Upper lobe of left lung (tissue), 6 donors: ENCODE results near the gene GUK1. TPM values are rescaled to one million over a fixed set of nuclear protein-coding genes. Genes with fewer than 3 reads are reported as not detected.
A peak's percentile ranks its signal among the peaks of the same experiment; 100 is the strongest.

Source experiments
- ATAC-seq, 2 donors: fragments of 200-7000 bp; cut with Tn5 transposase; one replicate each; pipeline ENCODE4 v1.9.1; 2022; ENCODE audit warnings: mild to moderate bottlenecking in 2 of 2, moderate library complexity in 2 of 2; ENCODE audit not compliant: low FRiP score in 2 of 2
- DNase-seq, 2 donors: peaks; one replicate each; pipeline ENCODE4 v3.0.0-alpha.2; 2019 to 2020
- H3K27ac ChIP-seq, 4 donors: fragments of 200-600 bp; sonication (generic); one replicate each; pipeline ENCODE4 v1.5.1; 2016 to 2019
- H3K27me3 ChIP-seq, 4 donors: fragments of 200-600 bp; sonication (generic); one replicate each; pipeline ENCODE4 v1.5.1; 2017 to 2019
- H3K36me3 ChIP-seq, 4 donors: fragments of 200-600 bp; sonication (generic); one replicate each; pipeline ENCODE4 v1.5.1; 2016 to 2019
- H3K4me1 ChIP-seq, 4 donors: fragments of 200-600 bp; sonication (generic); one replicate each; pipeline ENCODE4 v1.5.1; 2018 to 2019
- H3K4me3 ChIP-seq, 4 donors: fragments of 200-600 bp; sonication (generic); one replicate each; pipeline ENCODE4 v1.5.1; 2017 to 2019; ENCODE audit warnings: mild to moderate bottlenecking in 2 of 4, moderate library complexity in 1 of 4
- H3K9me3 ChIP-seq, 4 donors: fragments of 200-600 bp; sonication (generic); one replicate each; pipeline ENCODE4 v1.5.1; 2018 to 2019
- CTCF ChIP-seq, 6 experiments: fragments of 450-650 bp in 4 of 6; fragments of 200-600 bp in 2 of 6; sonication (generic) in 2 of 6; IDR thresholded peaks; one replicate each; pipeline ENCODE4 v1.5.1; 2016 to 2019; ENCODE audit warnings: antibody characterized with exemption in 6 of 6
- EP300 ChIP-seq, 4 donors: sonication (generic); formaldehyde crosslinking; IDR thresholded peaks; one replicate each; pipeline ENCODE4 v1.5.1; 2017; ENCODE audit warnings: antibody characterized with exemption in 4 of 4, control low read depth in 2 of 4
- POLR2A ChIP-seq, 4 donors: fragments of 450-650 bp; IDR thresholded peaks; one replicate each; pipeline ENCODE4 v1.5.1; 2016 to 2017; ENCODE audit warnings: antibody characterized with exemption in 4 of 4, mild to moderate bottlenecking in 2 of 4
- POLR2AphosphoS5 ChIP-seq, 2 donors: sonication (generic); formaldehyde crosslinking; IDR thresholded peaks; one replicate each; pipeline ENCODE4 v1.5.1; 2017; ENCODE audit warnings: antibody characterized with exemption in 2 of 2
- WGBS, 2 donors: methylation state at CpG; one replicate each; pipeline ENCODE4 v1.1.5; 2017 to 2018; 5-methylcytosine and 5-hydroxymethylcytosine counted together
- total RNA-seq, 6 donors: library from RNA; depleted of rRNA in 4 of 6; stranded (reverse); fragments of >200 nt in 4 of 6; gene quantifications; one replicate each; pipeline versions ENCODE4 v1.1.0 to v1.2.1, GENCODE V29; 2016 to 2021
- donor health status: DM: no; HTN: no; CAD: no; lungs with moderate emphysema.
- donor health status: DM: no; HTN: yes; CAD: no; lungs with severe emphysema.

GUK1 gene
- total RNA-seq, 6 donors from 2014 or later = 198 to 385 (median 269) TPM

DNA sequence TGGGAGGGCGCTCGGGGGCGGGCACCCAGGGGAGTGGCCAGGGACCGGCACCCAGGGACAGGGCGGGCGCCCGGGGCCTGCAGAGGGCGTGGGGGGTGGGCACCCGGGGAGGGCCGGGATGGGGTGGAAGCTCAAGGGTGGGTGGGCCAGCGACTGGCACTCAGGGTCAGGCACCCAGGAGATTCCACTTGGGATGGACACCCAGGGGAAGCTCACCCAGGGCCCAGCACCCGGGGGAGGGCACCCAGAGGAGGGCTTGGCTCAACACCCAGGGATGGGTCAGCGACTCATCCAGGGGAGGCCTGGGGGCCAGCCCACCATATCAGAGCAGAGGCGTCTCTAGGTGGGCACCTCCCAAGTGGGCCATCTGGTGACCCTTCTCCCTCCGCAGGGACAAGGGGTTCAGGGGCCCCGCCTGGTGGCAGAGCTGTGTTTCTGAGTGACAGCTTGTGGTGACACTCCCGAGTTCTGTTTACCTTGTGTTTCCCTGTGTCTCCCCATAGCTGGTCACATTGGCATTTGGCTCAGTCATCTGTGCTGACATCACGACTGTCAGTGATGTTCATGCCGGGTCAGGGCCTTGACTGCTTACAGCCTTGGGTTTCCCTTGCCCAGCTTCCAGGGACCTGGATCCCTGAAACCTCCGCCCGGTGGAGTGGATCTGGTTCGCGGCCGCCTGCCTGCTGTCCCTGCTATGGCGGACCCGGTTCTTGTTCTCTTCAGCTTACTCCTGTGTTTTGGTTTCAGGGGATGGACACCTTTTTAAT lies 26.3 kb downstream of the GUK1 start:
- Histone ChIP-seq H3K36me3 (peaks cover 0 to 4% (median 0%) of the 10 kb centered on the region in 4 donors), H3K27ac (peak overlapping the region; percentile 99 to 100 (median 99)), H3K4me3 (peak overlapping the region; percentile 26 to 80 (median 74)), H3K9me3 (peaks cover 0 to 4% (median 0%) of the 10 kb centered on the region in 4 donors), H3K27me3 (peaks cover 0 to 7% (median 0%) of the 10 kb centered on the region in 4 donors), H3K4me1 (peaks cover 30 to 55% (median 47%) of the 10 kb centered on the region in 4 donors)
- WGBS, 2 donors = 22 to 30% methylated on average over 11 to 16 of the region's 26 CpGs
- peak; percentile 74 to 79 for DNase-seq
- TF ChIP-seq CTCF (IDR thresholded peaks at IDR 0.05) (peak in 5 of 6 experiments; percentile 24 to 59 (median 50)), POLR2AphosphoS5 (IDR thresholded peaks at IDR 0.05) (peak; percentile 48 to 71), POLR2A (IDR thresholded peaks at IDR 0.05) (no peak), EP300 (IDR thresholded peaks at IDR 0.05) (peak in 2 of 4 donors; percentile 26 to 66)
- peak; percentile 2 to 4 for ATAC-seq

GRCh38 chr1:228168563-228169270 lies 28.6 kb downstream of the GUK1 start:
- H3K4me3 ChIP-seq = no peak overlapping the region
- TF ChIP-seq EP300 (IDR thresholded peaks at IDR 0.05) = no peak
- TF ChIP-seq CTCF (IDR thresholded peaks at IDR 0.05) = no peak
- TF ChIP-seq POLR2AphosphoS5 (IDR thresholded peaks at IDR 0.05) = no peak
- TF ChIP-seq POLR2A (IDR thresholded peaks at IDR 0.05) = no peak
- no peak for ATAC-seq
- H3K27me3 ChIP-seq = no peaks in the 10 kb centered on the region
- H3K36me3 ChIP-seq = peaks cover 0 to 4% (median 0%) of the 10 kb centered on the region in 4 donors
- peaks cover 0 to 4% (median 0%) of the 10 kb centered on the region in 4 donors for H3K9me3 ChIP-seq
- H3K4me1 ChIP-seq = peaks cover 12 to 33% (median 27%) of the 10 kb centered on the region in 4 donors
- 83 to 88% methylated on average over 12 of the region's 12 CpGs for WGBS, 2 donors
- DNase-seq = no peak
- peak overlapping the region in 2 of 4 donors; percentile 99 to 100 for H3K27ac ChIP-seq

- ATAC-seq (no peak), DNase-seq (no peak)
- H3K9me3 ChIP-seq = peaks cover 0 to 4% (median 0%) of the 10 kb centered on the region in 4 donors
- no peak overlapping the region for H3K27ac ChIP-seq
- peaks cover 12 to 31% (median 22%) of the 10 kb centered on the region in 4 donors for H3K4me1 ChIP-seq
- 73 to 87% methylated on average over 2 of the region's 2 CpGs for WGBS, 2 donors
- no peaks in the 10 kb centered on the region for H3K27me3 ChIP-seq
- no peak for TF ChIP-seq POLR2AphosphoS5 (IDR thresholded peaks at IDR 0.05)
- no peak for TF ChIP-seq POLR2A (IDR thresholded peaks at IDR 0.05)
- TF ChIP-seq CTCF (IDR thresholded peaks at IDR 0.05) = no peak
- no peak for TF ChIP-seq EP300 (IDR thresholded peaks at IDR 0.05)
- H3K4me3 ChIP-seq = no peak overlapping the region
- H3K36me3 ChIP-seq = peaks cover 0 to 4% (median 0%) of the 10 kb centered on the region in 4 donors
These were observed 29.3 kb downstream of the GUK1 start for GRCh38 chr1:228169345-228169744.

GRCh38 chr1:228170666-228171065 lies 30.6 kb downstream of the GUK1 start:
- Histone ChIP-seq H3K9me3 (peaks cover 0 to 4% (median 0%) of the 10 kb centered on the region in 4 donors), H3K27me3 (no peaks in the 10 kb centered on the region), H3K4me1 (peaks cover 11 to 36% (median 25%) of the 10 kb centered on the region in 4 donors), H3K27ac (no peak overlapping the region), H3K4me3 (no peak overlapping the region), H3K36me3 (peaks cover 0 to 12% (median 8%) of the 10 kb centered on the region in 4 donors)
- ATAC-seq (no peak), DNase-seq (no peak)
- no peak for TF ChIP-seq EP300 (IDR thresholded peaks at IDR 0.05)
- TF ChIP-seq POLR2A (IDR thresholded peaks at IDR 0.05) = no peak
- TF ChIP-seq POLR2AphosphoS5 (IDR thresholded peaks at IDR 0.05) = no peak
- TF ChIP-seq CTCF (IDR thresholded peaks at IDR 0.05) = no peak
- WGBS, 2 donors = 85 to 89% methylated on average over 7 of the region's 7 CpGs
